ENCODE measurements around the gene IFNE.

DNA sequence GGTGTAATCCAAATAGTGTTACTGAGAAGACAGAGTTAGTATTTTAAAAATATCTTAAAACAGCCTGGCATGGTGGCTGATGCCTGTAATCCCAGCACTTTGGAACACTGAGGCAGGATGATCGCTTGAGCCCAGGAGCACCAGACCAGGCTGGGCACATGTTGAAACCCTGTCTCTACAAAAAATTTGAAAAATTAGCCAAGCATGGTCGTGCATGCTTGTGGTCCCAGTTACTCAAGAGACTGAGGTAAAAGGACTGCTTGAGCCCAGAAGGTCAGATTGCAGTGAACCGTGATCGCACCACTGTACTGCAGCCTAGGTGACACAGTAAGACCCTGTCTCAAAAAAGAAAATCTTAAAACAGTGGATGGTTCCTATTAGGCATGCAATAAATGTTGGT is 29.4 kb downstream of the IFNE start:
- TF ChIP-seq CTCF (conservative IDR thresholded peaks at IDR 0.05 in 1 of 2, IDR thresholded peaks at IDR 0.05 in 1 of 2; ENCODE audit: low read depth in 1 of 2, low read length in 2 of 2) (no peak), EZH2 (IDR thresholded peaks at IDR 0.05; ENCODE audit: low read length, missing control alignments) (no peak)

All from fibroblast of lung (primary cell).